GM18517 (cell line): ENCODE measurements around the gene SLC38A1.
"Not testable (repeated sequence)": the region's sequence is repeated elsewhere in the genome, so short reads cannot be mapped to it uniquely, and the experiment has no call there.

ENCODE experiments used
- ATAC-seq: cut with Tn5 transposase; IDR thresholded peaks from one replicate; pipeline ENCODE4 v1.9.1; 2021; ENCODE audit warnings: mild to moderate bottlenecking, moderate library complexity; ENCODE audit not compliant: unreplicated experiment

SLC38A1 gene

GRCh38 chr12:46265102-46265501 is 3.7 kb downstream of the SLC38A1 start:
- ATAC-seq = no peak

GRCh38 chr12:46264057-46264456 is 4.8 kb downstream of the SLC38A1 start:
- no peak for ATAC-seq

- no peak for ATAC-seq
Measured at GRCh38 chr12:46263140-46264016, 5.5 kb downstream of the SLC38A1 start.

GRCh38 chr12:46261646-46262045 is 7.2 kb downstream of the SLC38A1 start:
- ATAC-seq = no peak

- ATAC-seq = no peak
Measured at GRCh38 chr12:46260913-46261476, 7.8 kb downstream of the SLC38A1 start.

GRCh38 chr12:46260124-46260912 is 8.5 kb downstream of the SLC38A1 start:
- ATAC-seq = no peak

GRCh38 chr12:46259713-46260112 is 9.1 kb downstream of the SLC38A1 start:
- ATAC-seq = no peak

GRCh38 chr12:46259071-46259470 is 9.8 kb downstream of the SLC38A1 start:
- ATAC-seq = no peak

GRCh38 chr12:46258129-46258528 is 10.7 kb downstream of the SLC38A1 start:
- ATAC-seq = no peak

- no peak for ATAC-seq
Measured at GRCh38 chr12:46256942-46257341, 11.9 kb downstream of the SLC38A1 start.

GRCh38 chr12:46253544-46254162 is 15.2 kb downstream of the SLC38A1 start:
- no peak for ATAC-seq

GRCh38 chr12:46251994-46252393 is 16.8 kb downstream of the SLC38A1 start:
- ATAC-seq = not testable (repeated sequence)

- not testable (repeated sequence) for ATAC-seq
Measured at GRCh38 chr12:46249960-46250359, 18.9 kb downstream of the SLC38A1 start.

GRCh38 chr12:46246021-46246700 is 22.7 kb downstream of the SLC38A1 start:
- ATAC-seq = no peak

GRCh38 chr12:46244997-46245396 is 23.8 kb downstream of the SLC38A1 start:
- no peak for ATAC-seq

GRCh38 chr12:46244273-46244915 is 24.4 kb downstream of the SLC38A1 start:
- no peak for ATAC-seq

- no peak for ATAC-seq
Measured at GRCh38 chr12:46242569-46242968, 26.3 kb downstream of the SLC38A1 start.

GRCh38 chr12:46240436-46240835 is 28.4 kb downstream of the SLC38A1 start:
- ATAC-seq = no peak

GRCh38 chr12:46238821-46239220 is 30.0 kb downstream of the SLC38A1 start:
- no peak for ATAC-seq
